G401.6 (cell line): ENCODE measurements around the gene RAB27A.
"Not testable (repeated sequence)": the region's sequence is repeated elsewhere in the genome, so short reads cannot be mapped to it uniquely, and the experiment has no call there.

Experiments
- FAIRE-seq: peaks from 2 replicates; lab custom pipeline; 2012; peaks lifted over from hg19 to GRCh38; lab: Jason Lieb, UNC

Gene RAB27A

DNA sequence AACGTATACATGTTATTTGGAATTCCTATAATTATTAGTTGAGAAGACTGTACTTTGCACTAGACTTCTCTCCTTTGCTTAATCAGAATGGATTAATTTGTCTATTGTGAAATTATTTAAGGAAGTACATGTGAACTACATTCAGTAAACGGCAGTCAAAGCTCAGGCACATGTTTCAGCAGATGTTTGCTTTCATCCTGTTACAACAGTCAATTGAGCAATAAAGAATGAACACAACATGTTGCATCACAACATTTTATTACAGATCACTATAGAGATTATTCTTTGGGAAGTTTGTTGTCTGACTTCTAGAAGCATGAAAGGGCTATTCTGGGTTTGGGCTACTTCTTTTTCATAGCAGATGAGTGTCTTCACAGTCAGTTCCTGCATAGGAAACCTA, 39.2 kb downstream of the RAB27A start:
- FAIRE-seq: no peak

- not testable (repeated sequence) for FAIRE-seq
Measured at GRCh38 chr15:55249885-55250284, 39.7 kb downstream of the RAB27A start.

DNA sequence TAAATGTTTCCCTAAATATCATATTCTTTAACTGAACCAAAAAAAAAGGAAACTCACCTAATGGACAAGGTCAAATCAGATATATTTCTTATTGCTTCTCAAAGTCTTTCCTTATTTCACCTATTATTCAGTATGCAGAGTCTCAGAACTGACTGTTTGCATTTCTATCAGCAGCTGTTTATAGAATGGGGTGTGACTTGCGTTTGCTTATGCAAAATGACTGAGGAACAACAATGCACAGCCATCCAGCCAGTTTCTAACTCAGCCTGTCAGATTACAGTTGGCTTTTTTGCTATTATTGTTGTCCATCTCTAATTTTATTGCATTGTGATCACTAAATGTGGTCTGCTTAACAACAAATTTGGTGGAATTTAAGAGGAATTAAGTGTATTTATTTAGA, 40.7 kb downstream of the RAB27A start:
- FAIRE-seq: no peak

- FAIRE-seq: no peak
Measured at GRCh38 chr15:55247766-55248427, 41.7 kb downstream of the RAB27A start.

- FAIRE-seq: no peak
Measured at GRCh38 chr15:55247311-55247710, 42.3 kb downstream of the RAB27A start.

DNA sequence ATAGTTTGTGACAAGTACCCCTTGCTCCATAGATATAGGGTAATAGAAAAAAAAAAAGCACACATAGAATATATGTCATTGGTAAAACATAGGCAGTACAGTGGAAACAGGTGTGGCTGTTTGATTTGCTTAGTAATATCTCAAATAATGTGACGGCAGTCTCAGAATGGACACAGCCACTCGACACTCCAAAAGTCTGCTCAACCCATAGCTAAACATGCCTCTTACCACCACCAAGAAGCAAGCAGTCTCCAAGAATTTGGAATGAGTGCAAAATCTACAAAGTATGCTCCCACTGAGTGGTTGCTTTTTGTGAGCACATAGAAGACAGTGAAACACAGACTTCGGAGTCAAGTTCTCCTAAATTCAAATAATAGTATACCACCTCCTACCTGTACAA, 43.0 kb downstream of the RAB27A start:
- FAIRE-seq: no peak

GRCh38 chr15:55245059-55245458, 44.6 kb downstream of the RAB27A start:
- FAIRE-seq: no peak

- FAIRE-seq: no peak
Measured at GRCh38 chr15:55241891-55242290, 47.7 kb downstream of the RAB27A start.

DNA sequence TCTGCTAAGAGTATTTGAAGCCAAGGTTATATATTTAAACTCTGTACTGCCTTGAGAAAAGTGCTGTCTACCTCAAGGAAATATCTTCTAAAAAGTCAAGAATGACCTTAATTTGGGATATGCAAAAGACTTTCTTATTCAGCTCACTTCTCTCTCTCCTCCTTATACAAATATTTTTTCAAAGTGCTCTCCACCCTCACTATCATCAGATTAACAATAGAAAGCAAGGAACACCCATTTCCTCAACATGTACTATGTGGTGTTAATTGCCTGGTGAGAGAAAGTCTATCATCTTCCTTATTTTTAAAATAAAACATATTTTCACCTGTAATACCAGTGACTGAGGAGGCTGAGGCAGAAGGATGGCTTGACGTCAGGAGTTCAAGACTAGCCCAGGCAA, 48.4 kb downstream of the RAB27A start:
- FAIRE-seq: no peak

DNA sequence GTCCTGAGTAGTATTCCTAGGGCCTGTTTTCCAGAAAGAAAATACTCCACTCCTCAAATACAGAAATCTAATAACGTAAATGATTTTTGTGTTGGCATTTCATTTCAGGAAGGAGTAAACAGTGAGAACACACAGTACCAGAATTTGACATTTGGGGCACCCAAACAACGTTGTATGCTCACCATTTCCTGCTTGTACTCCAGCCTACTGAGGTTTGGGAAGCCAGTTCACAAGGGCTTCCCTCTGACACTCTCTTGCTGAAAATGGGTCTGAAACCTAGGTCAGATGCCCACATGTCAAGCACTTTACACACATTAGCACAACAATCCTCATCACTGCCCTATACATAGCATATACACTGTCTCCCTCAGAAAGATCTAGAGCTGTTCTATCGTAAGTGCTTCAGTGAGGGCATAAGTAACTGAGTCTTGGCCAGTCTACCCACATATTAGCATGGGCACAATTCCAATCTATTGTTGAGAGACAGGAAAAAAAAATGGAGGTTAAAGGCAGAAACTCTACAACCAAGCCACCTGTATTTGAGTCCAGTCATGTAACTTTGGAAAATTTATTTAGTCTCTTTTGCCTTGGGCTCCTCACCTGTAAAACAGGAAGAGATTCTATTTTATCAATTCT, 49.4 kb downstream of the RAB27A start:
- no peak for FAIRE-seq

DNA sequence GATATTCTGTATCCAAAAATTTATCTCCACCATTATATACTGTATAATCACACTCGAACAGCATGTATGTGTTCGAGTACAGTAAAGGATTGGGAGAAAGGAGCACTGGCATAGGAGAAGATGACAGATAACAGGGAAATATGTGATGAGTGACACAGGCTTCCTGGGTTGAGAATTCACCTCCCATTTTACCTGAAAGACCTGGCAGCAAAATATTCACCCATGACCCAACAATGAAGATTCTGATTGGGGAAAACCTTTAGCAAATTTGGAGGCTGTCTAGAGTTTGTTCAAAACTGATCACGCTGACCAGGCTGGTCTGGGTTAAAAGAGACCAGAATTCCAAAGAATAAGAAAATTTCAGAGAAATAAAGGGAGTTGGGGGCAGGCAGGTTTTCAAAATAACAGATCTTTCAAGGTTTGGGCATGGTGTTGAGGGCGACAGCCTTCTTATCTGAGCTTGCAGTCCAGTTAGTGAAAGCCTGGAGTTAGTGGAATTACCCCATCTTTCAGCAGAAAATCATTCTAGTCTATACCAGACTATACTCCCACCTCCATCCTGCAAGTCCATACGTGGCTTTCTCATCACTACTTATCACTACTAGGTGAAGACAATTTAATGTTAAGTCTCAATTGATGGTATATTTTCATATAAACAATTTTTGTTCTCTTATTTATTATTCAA, 50.0 kb downstream of the RAB27A start:
- FAIRE-seq: no peak

- FAIRE-seq: no peak
Measured at GRCh38 chr15:55238877-55239276, 50.7 kb downstream of the RAB27A start.

DNA sequence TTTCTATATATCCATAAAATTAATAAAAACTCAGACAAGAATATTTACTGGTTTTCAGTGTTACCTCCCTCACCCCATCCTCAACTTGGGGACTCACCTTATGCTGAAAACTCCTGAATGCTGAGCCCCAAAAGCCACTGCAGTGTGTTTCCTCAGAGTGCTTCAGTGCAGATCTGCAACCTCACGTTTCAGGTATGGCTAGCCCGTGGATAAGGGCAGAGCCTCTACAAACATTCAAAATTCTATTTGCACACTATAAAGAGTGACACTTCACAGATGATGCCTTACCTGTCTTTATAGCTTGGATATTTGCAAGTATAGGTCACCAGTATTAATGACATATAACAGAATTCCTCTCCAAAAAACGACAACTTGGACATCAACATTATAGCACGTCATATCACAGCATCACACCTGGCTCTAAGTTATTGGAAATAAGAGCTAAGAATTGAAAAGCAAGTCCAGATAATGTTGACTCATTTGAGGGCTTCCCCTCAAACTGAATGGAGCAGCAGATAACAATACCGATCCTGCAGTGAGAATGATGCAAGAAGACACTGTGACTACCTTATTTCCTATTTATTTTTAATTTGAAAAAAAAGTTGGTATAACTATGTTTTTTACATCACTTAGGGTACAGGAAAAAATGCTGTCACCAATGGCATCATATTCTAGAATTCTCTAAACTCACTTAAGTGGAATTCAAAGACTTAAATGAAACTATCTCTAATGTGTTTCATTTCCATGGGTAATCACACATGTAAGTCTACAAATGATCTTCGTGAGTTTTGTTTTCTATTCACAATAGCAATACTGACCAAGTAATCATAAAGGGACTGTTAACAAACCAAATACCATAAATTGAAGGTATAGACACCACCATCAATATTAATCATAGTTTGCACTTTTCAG, 52.1 kb downstream of the RAB27A start:
- FAIRE-seq: no peak

DNA sequence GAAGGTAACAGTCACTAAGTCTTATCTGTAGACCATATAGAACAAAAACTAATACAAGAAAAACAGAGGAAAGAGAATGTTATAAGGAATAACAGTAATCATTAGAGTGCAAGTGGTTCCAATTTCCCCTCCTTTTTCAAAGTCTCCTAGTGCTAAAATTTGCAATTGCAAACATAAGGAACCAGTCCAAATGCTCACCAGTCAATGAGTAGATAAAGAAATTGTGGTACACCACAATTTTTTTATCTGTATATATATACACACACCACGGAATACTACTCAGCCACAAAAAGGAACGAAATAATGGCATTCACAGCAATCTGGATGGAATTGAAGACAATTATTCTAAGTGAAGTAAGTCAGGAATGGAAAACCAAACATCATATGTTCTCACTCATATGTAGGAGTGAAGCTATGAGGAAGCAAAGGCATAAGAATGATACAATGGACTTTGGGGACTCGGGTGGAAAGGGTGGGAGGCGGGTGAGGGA, 54.0 kb downstream of the RAB27A start:
- no peak for FAIRE-seq

- no peak for FAIRE-seq
Measured at GRCh38 chr15:55234800-55235104, 54.9 kb downstream of the RAB27A start.

DNA sequence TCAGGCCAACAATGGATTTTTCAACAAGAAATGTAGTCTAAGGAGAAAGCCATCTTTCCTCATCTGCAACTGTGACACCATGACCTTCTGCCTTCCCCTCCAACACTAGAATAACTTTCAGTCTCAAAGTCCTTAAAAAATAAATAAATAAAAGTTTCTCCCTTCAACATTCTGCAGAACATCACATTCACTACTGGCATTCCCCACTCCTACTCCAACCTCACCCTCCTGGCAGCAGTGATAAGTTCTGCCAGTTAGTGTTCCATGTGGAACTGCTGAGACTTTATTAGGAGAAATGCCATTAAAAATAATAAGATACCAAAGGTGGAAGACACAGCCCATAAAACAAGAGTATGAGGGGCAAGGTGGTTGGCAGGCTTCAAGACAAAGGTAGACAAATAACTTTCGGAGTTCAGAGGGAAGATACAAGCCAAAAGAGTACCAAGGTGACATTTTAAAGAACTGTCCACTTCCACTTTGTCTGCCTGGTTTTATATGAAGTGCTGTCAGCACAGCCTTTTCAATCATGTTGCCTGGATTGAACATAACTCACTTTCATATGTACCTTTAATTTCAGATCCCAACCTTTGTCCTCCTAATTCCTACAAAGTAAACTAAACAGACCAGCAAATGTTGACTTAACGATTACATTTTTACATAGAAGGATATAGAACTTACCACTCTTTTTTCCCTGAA, 55.4 kb downstream of the RAB27A start:
- no peak for FAIRE-seq

DNA sequence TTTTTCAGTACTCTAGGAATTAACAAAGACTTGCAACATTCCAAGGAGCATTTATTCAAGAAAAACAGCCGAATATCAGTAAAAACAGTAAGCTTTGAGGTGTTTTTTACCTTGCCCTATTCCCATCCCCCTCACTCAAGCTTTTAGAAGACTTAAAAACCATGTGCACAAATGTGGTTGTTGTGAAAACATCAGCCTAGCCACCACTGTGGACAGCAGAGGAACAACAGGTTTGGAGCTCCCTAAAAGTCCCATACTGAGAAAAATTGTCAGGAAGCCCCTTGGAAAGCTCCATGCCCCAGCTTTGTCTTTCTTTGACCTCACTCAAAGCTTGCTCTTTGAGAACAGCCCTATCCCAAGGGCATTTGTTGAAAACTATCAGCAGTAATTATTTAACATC, 58.2 kb downstream of the RAB27A start:
- no peak for FAIRE-seq

- FAIRE-seq: no peak
Measured at GRCh38 chr15:55230953-55231352, 58.7 kb downstream of the RAB27A start.

DNA sequence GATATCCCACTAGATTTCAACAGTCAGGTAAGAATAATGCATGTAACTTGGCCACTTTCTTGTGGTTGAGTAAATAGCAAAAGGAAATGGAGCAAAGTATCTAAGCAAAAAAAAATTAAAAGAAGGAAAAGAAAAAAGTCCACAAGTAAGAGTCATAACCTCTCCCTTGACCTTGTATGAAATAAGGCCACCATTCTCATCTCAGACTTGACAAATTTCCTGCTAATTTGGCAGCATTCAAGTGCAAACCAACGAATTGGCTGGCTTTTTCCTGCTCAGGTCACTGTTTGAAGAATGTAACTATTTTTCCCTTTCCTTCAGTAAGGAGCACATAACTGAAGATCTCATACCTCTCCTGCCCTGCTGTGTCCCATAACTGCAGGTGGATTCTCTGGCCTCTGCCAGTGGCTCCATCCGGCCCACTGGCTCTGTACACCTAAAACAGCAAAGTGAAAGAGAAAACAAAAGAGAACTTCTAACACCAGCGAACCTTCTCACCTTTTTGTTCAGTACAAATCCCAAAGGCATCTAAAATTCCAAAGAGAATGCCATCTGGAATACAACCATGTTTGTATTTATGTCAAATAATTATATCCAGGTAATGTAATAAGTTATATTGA, 59.5 kb downstream of the RAB27A start:
- FAIRE-seq: no peak

DNA sequence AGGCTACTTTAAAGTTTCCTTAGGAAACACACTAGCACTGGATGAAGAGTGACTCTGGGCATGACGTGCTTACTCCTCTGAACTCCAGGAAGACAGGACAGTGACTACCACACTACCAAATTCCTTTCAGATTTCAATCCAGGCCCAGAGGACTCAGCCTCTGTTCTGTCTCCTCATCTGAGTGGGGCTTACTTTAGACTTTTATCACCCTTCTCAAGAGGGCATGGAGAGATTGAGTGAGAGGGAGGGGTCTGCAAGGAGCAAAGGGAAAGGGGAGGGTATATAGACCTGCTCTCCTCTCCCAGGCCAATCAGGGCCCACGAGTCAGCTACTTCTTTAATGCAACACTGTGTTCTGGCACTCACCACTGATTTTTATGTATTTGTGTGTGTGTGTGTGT, 63.5 kb downstream of the RAB27A start:
- no peak for FAIRE-seq

GRCh38 chr15:55224892-55225291, 64.7 kb downstream of the RAB27A start:
- no peak for FAIRE-seq

- FAIRE-seq: no peak
Measured at GRCh38 chr15:55222588-55222987, 67.0 kb downstream of the RAB27A start.
